ENCODE measurements around the gene POU2AF2.
"Not testable (repeated sequence)": the region's sequence is repeated elsewhere in the genome, so short reads cannot be mapped to it uniquely, and the experiment has no call there.

The POU2AF2 gene

DNA sequence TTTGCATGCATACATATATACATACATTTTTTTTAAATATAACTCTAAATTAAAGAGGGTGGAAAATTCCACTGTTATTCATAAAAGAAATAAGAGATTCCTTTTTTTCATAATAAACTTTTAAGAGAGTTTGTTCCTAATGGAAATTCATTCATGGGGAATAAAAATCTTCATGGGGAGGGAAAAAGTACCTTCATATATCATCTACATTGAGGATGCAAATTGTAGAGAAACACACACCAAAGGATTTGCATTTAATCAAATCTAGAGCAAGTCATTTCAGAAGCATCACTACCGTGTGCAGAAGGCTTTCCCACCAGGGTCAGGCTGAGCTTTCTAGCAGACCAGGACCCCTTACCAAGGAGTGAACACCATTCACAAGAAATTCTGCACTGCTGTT is at the start of gene POU2AF2:
TSS of gene POU2AF2 (plus strand) at position 301 of the 400 bp plus-strand sequence. CDS start 129 bp downstream, outside the sequence.
- H3K4me3 Mint-ChIP-seq = no peak within 1 kb of the TSS
- no peak within 1 kb of the TSS for H3K27ac Mint-ChIP-seq
- CTCF ChIA-PET = no interaction called here
- peaks cover 26% of the 10 kb centered on the region for H3K27me3 Mint-ChIP-seq
- no peaks in the 10 kb centered on the region for H3K4me1 Mint-ChIP-seq
- H3K36me3 Mint-ChIP-seq = no peaks in the 10 kb centered on the region
- H3K9me3 Mint-ChIP-seq = no peaks in the 10 kb centered on the region
- no peak for DNase-seq

DNA sequence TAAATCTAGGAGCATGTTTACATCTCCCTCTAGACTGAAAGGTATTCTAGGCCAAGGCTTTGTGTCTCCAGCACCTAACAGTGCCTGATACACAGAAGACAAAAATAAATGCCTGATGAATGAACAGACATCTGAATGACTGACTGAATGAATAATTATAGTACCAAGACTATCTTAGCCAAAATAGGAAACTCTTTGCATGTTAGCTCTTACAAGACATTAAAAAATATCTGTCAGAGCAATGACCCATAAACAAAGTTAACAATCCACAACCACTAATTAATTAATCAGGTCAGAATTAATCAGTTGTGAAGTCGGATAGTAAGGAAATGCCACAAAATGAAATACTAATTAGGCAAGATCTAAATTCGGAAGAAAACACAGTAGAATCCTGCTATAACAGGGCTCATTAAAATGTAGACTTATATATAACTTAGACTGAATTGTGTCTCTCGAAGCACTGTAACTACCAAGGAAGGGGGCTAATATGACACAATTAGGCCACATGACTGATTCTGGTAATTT is 45.5 kb upstream of the POU2AF2 start:
- CTCF ChIA-PET = no interaction called here
- no peaks in the 10 kb centered on the region for H3K4me1 Mint-ChIP-seq
- DNase-seq = no peak
- no peaks in the 10 kb centered on the region for H3K36me3 Mint-ChIP-seq
- no peak overlapping the region for H3K27ac Mint-ChIP-seq
- H3K9me3 Mint-ChIP-seq = no peaks in the 10 kb centered on the region
- H3K4me3 Mint-ChIP-seq = no peak overlapping the region
- H3K27me3 Mint-ChIP-seq = peaks cover 15% of the 10 kb centered on the region

DNA sequence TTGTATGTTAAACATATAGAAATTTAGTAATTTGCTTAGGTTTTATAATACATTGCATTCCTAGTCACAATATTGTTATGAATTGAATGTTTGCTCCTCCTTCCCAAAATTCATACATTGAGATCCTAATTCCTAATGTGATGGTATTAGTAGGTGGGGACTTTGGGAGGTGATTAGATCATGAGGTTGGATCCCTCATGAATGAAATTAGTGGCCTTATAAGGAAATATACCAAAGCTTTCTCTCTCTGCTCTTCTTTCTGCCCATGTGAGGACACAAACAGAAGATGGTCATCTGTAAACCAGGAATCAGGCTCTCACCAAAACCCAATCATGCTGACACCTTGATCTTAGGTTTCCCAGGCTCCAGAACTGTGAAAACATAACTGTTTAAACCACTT is 41.3 kb upstream of the POU2AF2 start:
- no peaks in the 10 kb centered on the region for H3K36me3 Mint-ChIP-seq
- H3K27me3 Mint-ChIP-seq = peaks cover 17% of the 10 kb centered on the region
- H3K9me3 Mint-ChIP-seq = no peaks in the 10 kb centered on the region
- no peak overlapping the region for H3K4me3 Mint-ChIP-seq
- H3K4me1 Mint-ChIP-seq = peaks cover 6% of the 10 kb centered on the region
- CTCF ChIA-PET = no interaction called here
- DNase-seq = no peak
- H3K27ac Mint-ChIP-seq = no peak overlapping the region

DNA sequence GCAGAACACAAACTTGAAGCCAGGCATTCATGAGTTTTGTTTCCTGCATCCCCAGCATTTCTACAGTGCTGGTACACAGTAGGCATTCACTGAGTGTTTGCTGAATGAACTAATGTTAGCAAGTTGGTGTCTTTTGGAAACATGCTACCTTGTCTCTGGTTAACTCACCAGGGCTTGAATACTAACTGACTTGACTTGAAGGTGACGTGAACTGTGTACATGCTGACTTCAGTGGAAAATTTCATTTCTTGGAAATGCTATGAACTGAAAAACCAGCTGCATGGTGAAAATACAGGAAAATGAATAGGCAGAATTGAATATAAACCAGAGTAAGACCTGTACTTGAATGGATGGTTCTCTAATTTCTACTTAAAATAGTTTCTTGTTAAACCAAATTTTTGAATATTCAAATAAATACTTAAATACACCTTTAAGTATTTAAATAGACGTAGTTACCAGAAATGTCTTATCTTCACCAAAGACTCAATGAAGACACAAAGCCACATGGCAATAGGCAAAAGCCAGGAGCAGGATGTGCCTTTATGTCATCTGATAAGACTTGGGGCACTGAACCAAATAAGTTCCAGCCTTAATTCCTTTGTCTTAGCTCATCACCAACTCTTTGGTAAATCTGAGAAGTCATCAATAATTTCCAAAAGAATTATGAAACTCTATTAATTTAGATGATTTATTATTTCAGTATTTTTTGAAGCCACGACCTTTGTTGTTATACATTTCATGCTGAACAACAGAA is 39.7 kb upstream of the POU2AF2 start:
- H3K27ac Mint-ChIP-seq = no peak overlapping the region
- no peak for DNase-seq
- CTCF ChIA-PET = no interaction called here
- H3K27me3 Mint-ChIP-seq = peaks cover 15% of the 10 kb centered on the region
- H3K9me3 Mint-ChIP-seq = no peaks in the 10 kb centered on the region
- no peaks in the 10 kb centered on the region for H3K36me3 Mint-ChIP-seq
- no peak overlapping the region for H3K4me3 Mint-ChIP-seq
- peaks cover 6% of the 10 kb centered on the region for H3K4me1 Mint-ChIP-seq

DNA sequence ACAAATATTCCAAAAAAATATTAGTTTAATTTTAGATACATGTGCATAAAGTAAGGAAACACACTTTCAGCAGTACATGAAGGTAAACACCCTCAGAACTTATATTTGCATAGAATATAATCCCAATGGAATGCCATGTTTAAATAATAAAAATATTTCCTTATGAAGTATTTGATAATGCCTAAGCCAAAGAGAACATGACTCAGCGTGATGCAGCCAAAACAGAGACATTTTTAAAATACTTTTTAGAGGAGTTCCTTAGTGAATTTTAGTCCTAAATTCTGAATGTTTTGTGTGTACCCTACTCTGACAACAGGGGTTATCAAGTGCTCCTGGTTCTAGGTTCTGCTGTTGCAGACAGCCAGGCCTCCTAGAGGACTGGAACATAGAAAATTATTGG is 39.1 kb upstream of the POU2AF2 start:
- no peak overlapping the region for H3K27ac Mint-ChIP-seq
- H3K27me3 Mint-ChIP-seq = peaks cover 15% of the 10 kb centered on the region

DNA sequence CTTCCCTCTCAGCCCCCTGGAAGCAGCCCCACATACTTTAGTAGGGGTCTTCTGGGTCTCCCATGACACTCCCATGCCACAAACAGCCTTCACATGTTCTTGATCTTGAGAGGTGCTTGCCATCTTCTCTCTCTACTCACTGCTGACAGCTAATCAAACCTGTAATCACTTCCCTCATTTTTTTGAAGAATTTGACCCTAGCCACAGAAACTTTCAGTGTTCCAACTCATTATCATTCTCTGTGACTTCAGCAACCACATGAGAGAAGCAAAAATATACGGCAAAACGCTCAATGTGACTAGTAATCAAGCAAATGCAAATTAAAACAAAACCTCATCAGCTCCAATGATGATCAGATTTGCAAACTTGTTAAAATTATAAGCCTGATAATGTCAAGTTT is 38.3 kb upstream of the POU2AF2 start:
- CTCF ChIA-PET = no interaction called here
- no peaks in the 10 kb centered on the region for H3K9me3 Mint-ChIP-seq
- H3K36me3 Mint-ChIP-seq = no peaks in the 10 kb centered on the region
- no peak overlapping the region for H3K4me3 Mint-ChIP-seq
- no peak overlapping the region for H3K27ac Mint-ChIP-seq
- H3K4me1 Mint-ChIP-seq = peaks cover 6% of the 10 kb centered on the region
- peaks cover 15% of the 10 kb centered on the region for H3K27me3 Mint-ChIP-seq
- no peak for DNase-seq

More for the DNA sequence above, 39.1 kb upstream of the POU2AF2 start:
- no peak for DNase-seq
- Mint-ChIP-seq H3K9me3 (no peaks in the 10 kb centered on the region), H3K4me3 (no peak overlapping the region), H3K4me1 (peaks cover 6% of the 10 kb centered on the region), H3K36me3 (no peaks in the 10 kb centered on the region)
- CTCF ChIA-PET = no interaction called here

GRCh38 chr11:111209543-111210355 is 35.8 kb upstream of the POU2AF2 start:
- Mint-ChIP-seq H3K4me3 (no peak overlapping the region), H3K9me3 (no peaks in the 10 kb centered on the region), H3K4me1 (peaks cover 6% of the 10 kb centered on the region), H3K36me3 (no peaks in the 10 kb centered on the region), H3K27ac (no peak overlapping the region), H3K27me3 (peaks cover 15% of the 10 kb centered on the region)
- no peak for DNase-seq
- CTCF ChIA-PET = no interaction called here

- Mint-ChIP-seq H3K27ac (no peak overlapping the region), H3K27me3 (peaks cover 16% of the 10 kb centered on the region), H3K9me3 (no peaks in the 10 kb centered on the region), H3K4me3 (no peak overlapping the region), H3K4me1 (no peaks in the 10 kb centered on the region), H3K36me3 (no peaks in the 10 kb centered on the region)
- CTCF ChIA-PET = no interaction called here
- no peak for DNase-seq
These were observed 32.3 kb upstream of the POU2AF2 start for GRCh38 chr11:111213256-111213655.

DNA sequence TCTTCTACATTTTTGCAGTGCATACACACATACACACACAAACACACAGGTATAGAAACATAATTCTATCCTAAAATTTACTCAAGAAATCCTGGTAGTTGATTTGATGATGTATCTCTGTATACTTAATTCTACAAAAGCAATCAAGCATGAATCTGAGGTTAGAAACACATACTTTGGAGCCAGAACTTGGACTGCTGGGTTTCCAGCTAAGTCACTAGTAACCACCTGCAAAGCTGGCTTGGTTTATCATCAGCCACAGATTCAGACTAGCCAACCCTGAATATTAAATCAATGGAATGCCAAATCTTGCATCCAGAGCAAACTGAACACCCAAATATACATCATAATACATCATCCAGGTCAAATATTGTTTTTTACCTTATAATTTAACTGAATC is 24.8 kb upstream of the POU2AF2 start:
- Mint-ChIP-seq H3K27ac (no peak overlapping the region), H3K4me3 (no peak overlapping the region), H3K9me3 (no peaks in the 10 kb centered on the region), H3K27me3 (peaks cover 59% of the 10 kb centered on the region), H3K4me1 (peaks cover 16% of the 10 kb centered on the region), H3K36me3 (no peaks in the 10 kb centered on the region)
- DNase-seq = no peak
- CTCF ChIA-PET = interaction anchor here (1.2 kb wide), 1 partner anchor 9 kb away, joined by 8 read pairs; no protein-coding TSS in a partner anchor

- Mint-ChIP-seq H3K9me3 (no peaks in the 10 kb centered on the region), H3K27ac (no peak overlapping the region), H3K27me3 (peaks cover 59% of the 10 kb centered on the region), H3K4me1 (peaks cover 16% of the 10 kb centered on the region), H3K36me3 (no peaks in the 10 kb centered on the region), H3K4me3 (no peak overlapping the region)
- no peak for DNase-seq
- CTCF ChIA-PET = interaction anchor here (1.2 kb wide), 1 partner anchor 9 kb away, joined by 8 read pairs; no protein-coding TSS in a partner anchor
These were observed 24.3 kb upstream of the POU2AF2 start for GRCh38 chr11:111221208-111221607.

GRCh38 chr11:111221936-111222335 is 23.6 kb upstream of the POU2AF2 start:
- H3K36me3 Mint-ChIP-seq, H3K9me3 Mint-ChIP-seq, CTCF ChIA-PET, H3K27ac Mint-ChIP-seq, DNase-seq, H3K4me3 Mint-ChIP-seq: not testable (repeated sequence)
- Mint-ChIP-seq H3K27me3 (peaks cover 59% of the 10 kb centered on the region), H3K4me1 (peaks cover 16% of the 10 kb centered on the region)

DNA sequence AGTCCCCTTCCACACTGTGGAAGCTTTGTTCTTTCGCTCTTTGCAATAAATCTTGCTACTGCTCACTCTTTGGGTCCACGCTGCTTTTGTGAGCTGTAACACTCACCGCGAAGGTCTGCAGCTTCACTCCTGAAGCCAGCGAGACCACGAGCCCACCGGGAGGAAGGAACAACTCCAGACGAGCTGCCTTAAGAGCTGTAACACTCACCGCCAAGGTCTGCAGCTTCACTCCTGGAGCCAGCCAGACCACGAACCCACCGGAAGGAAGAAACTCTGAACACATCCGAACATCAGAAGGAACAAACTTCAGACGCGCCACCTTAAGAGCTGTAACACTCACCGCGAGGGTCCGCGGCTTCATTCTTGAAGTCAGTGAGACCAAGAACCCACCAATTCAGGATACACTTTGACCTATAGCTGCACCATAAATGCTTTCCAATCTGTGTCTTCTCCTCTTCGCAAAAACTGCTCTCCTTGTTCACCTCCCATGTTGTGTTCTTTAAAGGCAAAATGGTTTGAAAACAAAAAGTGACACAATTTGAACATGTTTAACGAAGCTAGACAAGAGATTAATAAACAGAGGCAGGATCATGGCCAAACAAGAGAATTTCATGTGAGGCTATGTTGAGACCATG is 22.6 kb upstream of the POU2AF2 start:
- H3K4me3 Mint-ChIP-seq = peak overlapping the region; percentile 61
- CTCF ChIA-PET = interaction anchor here (0.6 to 1.0 kb wide), 2 partner anchors 224 to 279 kb away, joined by 3 read pairs; no protein-coding TSS in a partner anchor
- not testable (repeated sequence) for H3K36me3 Mint-ChIP-seq, H3K27ac Mint-ChIP-seq, H3K9me3 Mint-ChIP-seq
- DNase-seq = peak; percentile 70
- peaks cover 16% of the 10 kb centered on the region for H3K4me1 Mint-ChIP-seq
- peaks cover 59% of the 10 kb centered on the region for H3K27me3 Mint-ChIP-seq

DNA sequence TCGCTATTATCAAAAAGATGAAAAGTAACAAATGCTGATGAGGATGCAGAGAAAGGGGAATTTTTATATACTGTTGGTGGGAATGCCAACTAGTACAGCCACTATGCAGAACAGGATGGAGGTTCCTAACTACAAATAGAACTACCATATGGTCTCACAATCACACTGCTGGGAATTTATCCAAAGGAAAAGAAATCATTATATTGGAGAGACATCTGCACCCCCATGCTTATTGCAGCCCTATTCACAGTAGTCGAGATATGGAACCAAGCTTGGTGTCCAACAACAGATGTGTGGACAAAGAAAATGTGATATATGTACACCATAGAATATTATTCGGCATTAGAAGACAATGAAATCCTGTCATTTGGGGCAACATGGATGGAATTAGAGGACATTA is 19.6 kb upstream of the POU2AF2 start:
- Mint-ChIP-seq H3K27me3 (peaks cover 47% of the 10 kb centered on the region), H3K27ac (no peak overlapping the region), H3K36me3 (no peaks in the 10 kb centered on the region), H3K4me3 (no peak overlapping the region), H3K4me1 (peaks cover 37% of the 10 kb centered on the region), H3K9me3 (no peaks in the 10 kb centered on the region)
- DNase-seq = no peak
- CTCF ChIA-PET = no interaction called here

DNA sequence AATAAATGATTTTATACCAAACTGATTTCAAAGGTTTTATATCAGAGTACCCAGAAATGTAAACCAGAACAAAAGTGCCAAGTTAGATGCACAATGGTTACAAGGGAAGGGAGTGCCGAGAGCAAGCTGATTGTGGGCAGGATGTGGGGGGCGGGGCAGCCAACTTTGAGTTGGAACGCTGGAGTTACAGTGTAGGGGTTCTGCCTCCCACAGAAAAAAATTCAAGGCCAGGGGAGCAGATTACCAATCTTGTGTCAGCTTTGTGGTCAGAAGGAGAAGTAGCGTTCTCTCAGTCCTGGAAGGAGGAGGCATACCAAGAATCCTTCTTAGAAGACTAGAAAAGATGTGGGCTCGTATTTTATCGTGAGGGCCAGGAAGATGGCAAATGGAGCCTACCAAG is 15.9 kb upstream of the POU2AF2 start:
- CTCF ChIA-PET = interaction anchor here (0.7 to 2.6 kb wide), 11 partner anchors 9 to 794 kb away, joined by 3 to 19 read pairs (median 5); no protein-coding TSS in a partner anchor
- H3K27ac Mint-ChIP-seq = peak overlapping the region; percentile 13
- peaks cover 47% of the 10 kb centered on the region for H3K27me3 Mint-ChIP-seq
- no peaks in the 10 kb centered on the region for H3K36me3 Mint-ChIP-seq
- H3K4me1 Mint-ChIP-seq = peaks cover 28% of the 10 kb centered on the region
- no peak overlapping the region for H3K4me3 Mint-ChIP-seq
- DNase-seq = peak; percentile 61
- no peaks in the 10 kb centered on the region for H3K9me3 Mint-ChIP-seq
